ENCODE results near the gene AK8.
"Not testable (repeated sequence)": the region's sequence is repeated elsewhere in the genome, so short reads cannot be mapped to it uniquely, and the experiment has no call there.

AK8 gene

GRCh38 chr9:132797861-132798659, 80.0 kb downstream of the AK8 start:
- DNase-seq (ENCODE audit: low spot score), result peak; percentile 27

GRCh38 chr9:132795511-132796303, 82.4 kb downstream of the AK8 start:
- DNase-seq (ENCODE audit: low spot score), result no peak

GRCh38 chr9:132794730-132795380, 83.2 kb downstream of the AK8 start:
- DNase-seq (ENCODE audit: low spot score), result no peak

- DNase-seq (ENCODE audit: low spot score), result no peak
Observed at GRCh38 chr9:132793606-132794580, 84.2 kb downstream of the AK8 start.

- DNase-seq (ENCODE audit: low spot score), result no peak
Observed at GRCh38 chr9:132792547-132792946, 85.5 kb downstream of the AK8 start.

- DNase-seq (ENCODE audit: low spot score), result no peak
Observed at GRCh38 chr9:132791699-132792240, 86.3 kb downstream of the AK8 start.

GRCh38 chr9:132789719-132790118, 88.4 kb downstream of the AK8 start:
- DNase-seq (ENCODE audit: low spot score), result no peak

- DNase-seq (ENCODE audit: low spot score), result no peak
Observed at GRCh38 chr9:132788378-132788777, 89.7 kb downstream of the AK8 start.

GRCh38 chr9:132787748-132788159, 90.3 kb downstream of the AK8 start:
- DNase-seq (ENCODE audit: low spot score), result no peak

- no peak for DNase-seq (ENCODE audit: low spot score)
Observed at GRCh38 chr9:132784286-132784830, 93.7 kb downstream of the AK8 start.

GRCh38 chr9:132783006-132783405, 95.1 kb downstream of the AK8 start:
- DNase-seq (ENCODE audit: low spot score), result no peak

GRCh38 chr9:132782037-132782436, 96.0 kb downstream of the AK8 start:
- no peak for DNase-seq (ENCODE audit: low spot score)

GRCh38 chr9:132780230-132781007, 97.7 kb downstream of the AK8 start:
- DNase-seq (ENCODE audit: low spot score), result no peak

- DNase-seq (ENCODE audit: low spot score), result no peak
Observed at GRCh38 chr9:132776891-132777290, 101.2 kb downstream of the AK8 start.

GRCh38 chr9:132776268-132776667, 101.8 kb downstream of the AK8 start:
- no peak for DNase-seq (ENCODE audit: low spot score)

- no peak for DNase-seq (ENCODE audit: low spot score)
Observed at GRCh38 chr9:132775720-132776119, 102.4 kb downstream of the AK8 start.

- no peak for DNase-seq (ENCODE audit: low spot score)
Observed at GRCh38 chr9:132774886-132775285, 103.2 kb downstream of the AK8 start.

GRCh38 chr9:132773764-132774339, 104.2 kb downstream of the AK8 start:
- DNase-seq (ENCODE audit: low spot score), result no peak

- no peak for DNase-seq (ENCODE audit: low spot score)
Observed at GRCh38 chr9:132773093-132773492, 105.0 kb downstream of the AK8 start.

- DNase-seq (ENCODE audit: low spot score), result not testable (repeated sequence)
Observed at GRCh38 chr9:132771752-132772151, 106.3 kb downstream of the AK8 start.

Data from AG08396 (cell line).